GM19240 (cell line): ENCODE measurements around the gene PAQR6.
"Not testable (repeated sequence)": the region's sequence is repeated elsewhere in the genome, so short reads cannot be mapped to it uniquely, and the experiment has no call there.

Experiments
- DNase-seq: peaks from one replicate; pipeline ENCODE4 v3.0.0; 2011; ENCODE audit warnings: low spot score; ENCODE audit not compliant: insufficient read length

PAQR6 gene

DNA sequence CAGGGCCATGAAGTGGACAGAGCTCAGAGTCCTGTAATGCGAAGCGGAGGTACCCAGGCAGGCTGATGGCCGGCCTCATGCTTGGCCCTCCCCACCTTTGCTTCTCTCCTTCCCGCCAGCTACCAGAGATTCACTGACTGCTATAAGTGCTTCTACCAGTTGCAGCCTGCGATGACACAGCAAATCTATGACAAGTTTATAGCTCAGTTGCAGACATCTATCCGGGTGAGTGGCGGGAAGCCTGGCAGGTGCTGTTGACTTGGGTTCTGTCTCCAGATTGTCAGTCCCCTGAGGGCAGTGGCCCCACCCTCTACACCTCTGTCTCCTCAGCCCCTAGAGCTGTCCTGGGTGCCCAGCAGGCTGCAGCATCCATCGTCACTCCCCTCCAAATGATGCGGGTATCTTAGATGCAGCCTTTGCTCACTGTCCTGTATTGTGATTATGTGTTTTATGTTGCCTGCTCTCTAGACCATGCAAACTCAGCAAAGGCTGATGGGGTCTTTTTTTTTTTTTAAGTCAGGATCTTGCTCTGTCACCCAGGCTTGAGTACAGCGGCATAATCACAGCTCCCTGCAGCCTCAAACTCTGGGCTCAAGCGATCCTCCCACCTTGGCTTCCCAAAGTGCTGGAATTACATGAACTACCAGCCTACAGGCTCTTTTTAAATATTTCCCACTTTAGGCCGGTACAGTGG, 15.5 kb downstream of the PAQR6 start:
- DNase-seq: no peak

GRCh38 chr1:156230473-156230837, 17.4 kb downstream of the PAQR6 start:
- no peak for DNase-seq

GRCh38 chr1:156229809-156230472, 17.9 kb downstream of the PAQR6 start:
- DNase-seq: no peak

DNA sequence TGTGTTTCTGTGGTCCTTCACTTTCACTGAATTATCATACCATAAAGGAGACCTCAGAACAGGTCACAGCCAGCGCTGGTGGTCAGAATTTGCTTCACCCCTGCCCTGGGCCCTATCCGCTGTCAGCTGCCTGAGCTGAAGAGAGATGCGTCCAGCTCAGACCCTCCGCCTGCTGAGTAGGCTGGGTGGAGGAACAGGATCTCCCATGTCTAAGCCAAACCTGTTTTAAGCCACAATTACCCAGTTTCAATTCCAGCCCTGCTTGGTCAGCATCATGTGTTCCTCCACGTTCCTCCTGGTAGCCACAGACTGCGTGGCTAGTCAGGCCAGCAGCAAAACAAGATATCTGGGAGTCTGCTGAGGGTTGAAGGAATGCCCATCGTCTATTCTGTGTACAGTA, 19.4 kb downstream of the PAQR6 start:
- DNase-seq: no peak

DNA sequence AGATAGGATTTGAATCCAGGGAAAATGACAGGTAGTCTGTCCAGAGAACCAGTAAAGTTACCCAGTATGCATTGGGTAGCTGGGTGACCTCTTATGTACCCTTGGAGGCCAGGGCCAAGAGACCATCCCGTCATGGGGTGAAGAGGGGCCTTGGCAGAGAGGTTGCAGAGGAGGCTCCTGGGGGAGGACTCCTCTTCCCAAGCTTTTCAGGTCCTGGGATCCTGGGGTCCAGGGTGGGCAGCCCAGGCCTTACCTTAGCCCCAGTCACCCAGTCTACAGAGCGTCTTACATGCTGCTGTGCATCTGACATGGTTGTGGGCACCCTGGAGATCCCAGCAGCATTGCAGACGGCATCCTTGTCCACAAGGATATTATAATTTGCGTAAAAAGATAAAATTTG, 21.1 kb downstream of the PAQR6 start:
- DNase-seq: no peak

DNA sequence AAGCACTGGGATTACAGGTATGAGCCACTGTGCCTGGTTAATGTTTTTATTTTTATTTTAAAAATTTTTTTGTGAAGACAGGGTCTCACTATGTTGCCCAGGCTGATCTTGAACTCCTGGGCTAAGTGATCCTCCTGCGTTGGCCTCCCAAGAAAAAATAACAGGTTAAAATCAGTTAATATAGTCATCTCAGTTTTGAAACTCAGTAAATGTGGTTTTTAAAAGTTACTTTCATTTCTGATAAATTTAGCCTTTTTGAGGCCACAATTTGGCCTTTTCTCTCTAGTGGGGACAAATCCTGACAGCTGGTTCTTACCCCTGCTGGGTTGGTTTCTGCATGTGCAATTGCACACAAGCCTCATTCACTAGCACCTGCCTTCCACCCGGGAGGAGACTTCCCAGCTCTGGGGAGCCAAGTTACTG, 21.7 kb downstream of the PAQR6 start:
- peak; percentile 82 for DNase-seq

DNA sequence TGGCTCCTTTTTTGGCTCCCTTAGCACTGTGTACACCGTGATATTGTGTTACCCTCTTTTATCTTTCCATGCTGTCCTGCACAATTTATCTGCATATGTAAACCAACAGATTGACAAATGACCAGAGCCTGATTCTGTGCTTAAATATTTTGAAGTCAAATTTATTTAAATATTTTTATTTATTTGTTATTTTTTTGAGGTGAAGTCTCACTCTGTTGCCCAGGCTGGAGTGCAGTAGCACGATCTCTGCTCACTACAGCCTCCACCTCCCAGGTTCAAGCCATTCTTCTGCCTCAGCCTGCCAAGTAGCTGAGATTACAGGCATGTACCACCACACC, 22.2 kb downstream of the PAQR6 start:
- DNase-seq: no peak

DNA sequence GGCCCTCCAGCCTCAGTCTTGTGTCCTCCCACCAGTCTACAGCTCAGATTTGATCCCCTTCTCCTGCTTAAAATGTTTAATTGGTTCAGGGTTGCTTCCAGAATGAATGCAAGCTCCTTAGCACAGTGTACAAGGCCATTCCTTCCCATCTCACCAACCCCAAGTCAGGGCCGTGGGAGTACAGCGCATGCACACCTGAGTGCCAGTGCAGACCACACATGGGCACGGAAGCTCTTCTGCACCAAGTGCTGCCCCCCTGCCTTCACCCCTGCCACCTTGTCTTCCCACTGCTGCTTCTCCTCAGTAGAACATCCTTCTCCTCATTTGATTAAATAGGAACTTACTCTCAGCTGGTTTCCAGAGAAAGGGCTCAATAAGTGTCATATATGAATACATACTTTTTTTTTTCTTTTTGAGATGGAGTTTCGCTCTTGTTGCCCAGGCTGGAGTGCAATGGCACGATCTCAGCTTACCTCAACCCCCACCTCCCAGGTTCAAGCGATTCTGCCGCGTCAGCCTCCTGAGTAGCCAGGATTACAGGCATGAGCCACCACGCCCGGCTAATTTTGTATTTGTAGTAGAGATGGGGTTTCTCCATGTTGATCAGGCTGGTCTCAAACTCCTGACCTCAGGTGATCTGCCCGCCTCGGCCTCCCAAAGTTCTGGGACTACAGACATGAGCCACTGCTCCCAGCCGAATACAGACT, 25.7 kb downstream of the PAQR6 start:
- DNase-seq: no peak

DNA sequence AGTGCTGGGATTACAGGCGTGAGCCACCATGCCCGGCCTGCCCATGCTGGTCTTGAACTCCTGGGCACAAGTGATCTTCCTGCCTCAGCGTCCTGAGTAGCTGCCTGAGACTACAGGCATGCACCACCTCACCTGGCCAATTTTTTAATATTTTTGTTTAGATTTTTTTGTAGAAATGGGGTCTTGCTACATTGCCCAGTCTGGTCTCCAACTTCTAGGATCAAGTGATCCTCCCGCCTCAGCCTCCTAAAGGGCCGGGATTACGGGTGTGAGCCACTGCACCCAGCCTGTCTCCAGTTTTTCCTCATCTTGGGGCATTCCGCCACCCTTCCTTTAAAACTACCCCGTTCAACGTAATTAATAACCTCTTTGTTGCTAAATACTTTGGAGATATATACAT, 27.6 kb downstream of the PAQR6 start:
- DNase-seq: no peak

- no peak for DNase-seq
Observed at GRCh38 chr1:156217871-156218270, 30.0 kb downstream of the PAQR6 start.

DNA sequence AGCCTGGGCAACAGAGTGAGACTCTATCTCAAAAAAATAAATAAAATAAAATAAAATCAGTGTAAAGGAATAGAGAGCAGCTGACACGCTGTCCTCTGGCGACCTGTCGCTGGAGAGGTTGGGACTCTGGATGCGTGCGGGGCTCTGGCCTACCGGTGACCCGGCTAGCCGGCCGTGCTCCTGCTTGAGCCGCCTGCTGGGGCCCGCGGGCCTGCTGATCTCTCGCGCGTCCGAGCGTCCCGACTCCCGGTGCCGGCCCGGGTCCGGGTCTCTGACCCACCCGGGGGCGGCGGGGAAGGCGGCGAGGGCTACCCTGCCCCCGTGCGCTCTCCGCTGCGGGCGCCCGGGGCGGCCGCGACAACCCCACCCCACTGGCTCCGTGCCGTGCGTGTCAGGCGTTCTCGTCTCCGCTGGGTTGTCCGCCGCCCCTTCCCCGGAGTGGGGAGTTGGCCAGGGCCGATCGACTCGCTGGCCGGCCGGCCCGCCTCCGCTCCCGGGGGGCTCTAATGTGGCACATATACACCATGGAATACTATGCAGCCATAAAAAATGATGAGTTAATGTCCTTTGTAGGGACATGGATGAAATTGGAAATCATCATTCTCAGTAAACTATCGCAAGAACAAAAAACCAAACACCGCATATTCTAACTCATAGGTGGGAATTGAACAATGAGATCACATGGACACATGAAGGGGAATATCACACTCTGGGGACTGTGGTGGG, 31.3 kb downstream of the PAQR6 start:
- not testable (repeated sequence) for DNase-seq

DNA sequence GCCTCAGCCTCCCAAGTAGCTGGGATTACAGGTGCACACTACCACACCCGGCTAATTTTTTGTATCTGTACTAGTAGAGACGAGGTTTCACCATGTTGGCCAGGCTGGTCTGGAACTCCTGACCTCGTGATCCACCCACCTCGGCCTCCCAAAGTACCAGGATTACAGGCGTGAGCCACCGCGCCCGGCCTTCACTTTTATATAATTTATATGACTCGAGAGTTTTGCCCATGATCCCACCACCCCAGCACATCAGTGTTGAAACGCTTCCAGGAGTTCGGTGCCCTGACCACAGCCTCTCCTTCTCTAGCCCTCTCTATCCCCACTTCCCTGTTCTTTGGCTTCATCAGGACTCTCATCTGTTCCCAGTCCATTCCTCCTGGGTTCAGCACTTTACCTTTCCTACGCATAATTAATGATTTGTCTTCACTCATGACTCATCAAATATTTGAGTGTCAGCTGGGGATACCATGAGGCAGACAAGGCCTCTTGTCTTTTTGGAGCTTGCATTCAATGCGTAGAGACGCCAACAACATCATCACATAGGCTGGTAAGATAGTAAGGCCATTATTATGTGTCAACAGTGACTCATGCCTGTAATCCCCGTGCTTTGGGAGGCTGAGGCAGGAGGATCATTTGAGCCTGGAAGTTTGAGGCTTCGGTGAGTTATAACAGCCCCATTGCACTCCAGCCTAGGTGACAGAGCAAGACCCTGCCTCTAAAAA, 33.7 kb downstream of the PAQR6 start:
- no peak for DNase-seq

- no peak for DNase-seq
Observed at GRCh38 chr1:156213644-156213966, 34.3 kb downstream of the PAQR6 start.

DNA sequence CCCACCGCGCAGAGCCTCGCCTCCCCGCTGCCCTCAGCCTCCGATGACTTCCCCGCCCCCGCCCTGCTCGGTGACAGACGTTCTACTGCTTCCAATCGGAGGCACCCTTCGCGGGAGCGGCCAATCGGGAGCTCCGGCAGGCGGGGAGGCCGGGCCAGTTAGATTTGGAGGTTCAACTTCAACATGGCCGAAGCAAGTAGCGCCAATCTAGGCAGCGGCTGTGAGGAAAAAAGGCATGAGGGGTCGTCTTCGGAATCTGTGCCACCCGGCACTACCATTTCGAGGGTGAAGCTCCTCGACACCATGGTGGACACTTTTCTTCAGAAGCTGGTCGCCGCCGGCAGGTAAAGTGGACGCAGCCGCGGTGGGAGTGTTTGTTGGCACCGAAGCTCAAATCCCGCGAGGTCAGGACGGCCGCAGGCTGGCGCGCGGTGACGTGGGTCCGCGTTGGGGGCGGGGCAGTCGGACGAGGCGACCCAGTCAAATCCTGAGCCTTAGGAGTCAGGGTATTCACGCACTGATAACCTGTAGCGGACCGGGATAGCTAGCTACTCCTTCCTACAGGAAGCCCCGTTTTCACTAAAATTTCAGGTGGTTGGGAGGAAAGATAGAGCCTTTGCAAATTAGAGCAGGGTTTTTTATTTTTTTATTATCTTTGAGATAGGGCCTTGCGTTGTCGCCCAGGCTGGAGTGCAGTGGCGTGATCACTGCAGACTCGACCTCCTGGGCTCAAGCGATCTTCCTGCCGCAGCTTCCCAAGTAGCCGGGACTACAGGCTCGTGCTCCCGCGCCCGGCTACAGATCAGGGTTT, 34.8 kb downstream of the PAQR6 start, which contains the start of gene PMF1:
Gene PMF1, plus strand, starts transcription at position 175 of the 811 bp plus-strand sequence. Its CDS starts 9 bp downstream, at position 184.
- DNase-seq: peak; percentile 100

GRCh38 chr1:156212130-156212529, 35.7 kb downstream of the PAQR6 start:
- no peak for DNase-seq

DNA sequence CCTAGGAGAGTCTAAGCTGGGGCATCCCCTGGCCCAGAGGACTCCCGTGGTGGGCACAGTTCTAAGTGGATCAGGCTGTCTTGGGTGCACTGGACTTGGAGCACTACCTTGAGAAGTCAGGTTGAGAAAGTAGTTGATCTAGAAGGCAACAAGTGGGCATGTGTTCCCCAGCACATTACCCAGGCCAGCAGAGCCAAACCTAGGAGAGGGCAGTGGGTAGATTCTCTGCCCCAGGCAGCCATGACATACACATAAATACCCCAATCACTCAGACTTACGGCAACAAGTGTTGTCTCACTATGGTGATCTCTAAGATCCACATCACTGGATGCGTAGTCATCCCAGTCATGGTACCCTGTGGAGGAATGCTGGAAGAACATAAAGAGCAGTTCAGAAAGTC, 36.6 kb downstream of the PAQR6 start:
- DNase-seq: no peak

DNA sequence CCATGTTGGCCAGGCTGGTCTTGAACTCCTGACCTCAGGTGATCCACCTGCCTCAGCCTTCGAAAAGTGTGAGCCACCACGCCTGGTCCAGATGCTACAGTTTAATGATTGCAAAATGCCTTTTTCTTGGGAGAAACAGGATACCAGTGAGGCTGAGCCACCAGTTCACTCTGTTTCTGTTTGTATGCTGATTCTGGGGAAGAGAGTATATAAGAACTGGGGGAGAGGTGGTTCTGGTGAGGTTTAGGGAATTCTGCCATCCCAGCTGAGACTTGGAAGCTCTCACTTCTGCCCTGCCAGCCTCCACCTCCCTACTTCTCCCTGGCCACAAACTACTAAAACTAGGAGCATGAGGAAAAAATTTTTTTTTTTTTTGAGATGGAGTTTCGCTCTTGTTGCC, 43.2 kb downstream of the PAQR6 start:
- no peak for DNase-seq

DNA sequence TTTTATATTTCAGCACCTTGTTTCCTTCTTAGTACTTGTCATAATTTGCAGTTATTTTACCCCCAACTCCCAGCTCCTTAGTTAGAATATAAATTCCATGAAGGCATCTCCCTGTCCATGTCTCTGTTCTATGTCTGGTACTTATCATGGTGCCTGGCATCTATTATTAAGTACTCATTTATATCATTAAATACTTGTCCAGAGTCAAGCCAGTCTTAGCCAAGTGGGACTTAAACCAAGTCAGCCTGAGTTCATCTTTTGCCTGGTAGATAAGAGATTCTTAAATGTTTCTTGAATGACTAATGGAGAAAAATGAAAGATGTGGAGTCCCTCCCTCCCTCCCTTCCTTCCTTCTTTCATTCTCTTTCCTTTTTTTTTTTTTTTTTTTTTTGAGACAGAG, 44.5 kb downstream of the PAQR6 start:
- no peak for DNase-seq

DNA sequence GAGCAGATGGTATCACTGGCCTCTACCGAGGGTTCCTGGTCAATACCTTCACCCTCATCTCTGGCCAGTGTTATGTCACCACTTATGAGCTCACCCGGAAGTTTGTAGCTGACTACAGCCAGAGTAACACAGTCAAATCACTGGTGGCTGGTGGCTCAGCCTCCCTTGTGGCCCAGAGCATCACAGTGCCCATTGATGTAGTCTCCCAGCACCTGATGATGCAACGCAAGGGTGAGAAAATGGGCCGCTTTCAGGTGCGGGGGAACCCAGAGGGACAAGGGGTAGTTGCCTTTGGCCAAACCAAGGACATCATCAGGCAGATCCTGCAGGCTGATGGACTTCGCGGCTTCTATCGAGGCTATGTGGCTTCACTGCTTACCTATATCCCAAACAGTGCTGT, 47.8 kb downstream of the PAQR6 start:
- no peak for DNase-seq

GRCh38 chr1:156198831-156199349, 49.0 kb downstream of the PAQR6 start:
- no peak for DNase-seq
